H1 (cell line): ENCODE results near the gene NRM. TPM values are rescaled to one million over a fixed set of nuclear protein-coding genes. Genes with fewer than 3 reads are reported as not detected.

Source experiments
- ASH2L ChIP-seq: fragments of 200-600, 300-600 bp; sonication (generic); IDR thresholded peaks from one replicate; pipeline ENCODE4 v1.7.1; 2017; ENCODE audit warnings: low read length
- ATF2 ChIP-seq: IDR thresholded peaks from 2 replicates; pipeline ENCODE4 v1.6.1; 2012; ENCODE audit warnings: low read length, inconsistent platforms
- BRCA1 ChIP-seq: IDR thresholded peaks from 2 replicates; pipeline ENCODE4 v1.6.1; 2012; ENCODE audit warnings: low read depth, low read length, improper control_type of control experiment
- POLR2A ChIP-seq, 2 experiments: IDR thresholded peaks; 1 replicate in 1 of 2; 2 replicates in 1 of 2; pipeline ENCODE4 v1.6.1; 2011; ENCODE audit warnings: low read depth in 2 of 2, low read length in 2 of 2, mild to moderate bottlenecking in 2 of 2; ENCODE audit errors: control extremely low read depth in 1 of 2
- RXRA ChIP-seq: IDR thresholded peaks from 2 replicates; pipeline ENCODE4 v1.6.1; 2011; ENCODE audit warnings: low read depth, mild to moderate bottlenecking, low read length, moderate library complexity; ENCODE audit not compliant: insufficient read depth
- SIN3A ChIP-seq, 2 experiments: IDR thresholded peaks in 1 of 2; conservative IDR thresholded peaks in 1 of 2; 2 replicates each; pipeline ENCODE4 v1.6.1; 2011 to 2012; ENCODE audit warnings: low read length in 2 of 2, improper control_type of control experiment in 1 of 2, low read depth in 1 of 2, mild to moderate bottlenecking in 1 of 2
- polyA plus RNA-seq, 7 experiments: library from polyadenylated mRNA; depleted of rRNA in 3 of 7; stranded (reverse) in 5 of 7; unstranded in 2 of 7; fragments of >200 nt in 5 of 7; fragments of 200-250 nt in 2 of 7; gene quantifications; 1 replicate in 5 of 7; 2 replicates in 1 of 7; 4 replicates in 1 of 7; pipeline versions ENCODE4 v1.2.1 to v1.2.3, GENCODE V29; 2011 to 2013; ENCODE audit warnings: missing spikeins in 2 of 7, mixed read lengths in 2 of 7
- total RNA-seq: library from RNA; stranded (reverse); fragmentation: NEBNext Ultra II Directional; extraction: Animal tissue kit (Norgen Biotek cat#: 25700); gene quantifications from 2 replicates; pipeline ENCODE4 v1.2.1, GENCODE V29; 2021
- TF ChIP-seq, protein P1 (sequence below): fragments of 300-600 bp; sonication (generic); IDR thresholded peaks from 2 replicates; pipeline ENCODE4 v1.7.1; 2012; ENCODE audit warnings: low read length, moderate library complexity, mild to moderate bottlenecking, inconsistent platforms; ENCODE audit not compliant: insufficient replicate concordance
- TF ChIP-seq, protein P2 (sequence below): IDR thresholded peaks from 2 replicates; pipeline ENCODE4 v1.6.1; 2012; ENCODE audit warnings: inconsistent platforms

Gene NRM
- total and polyA plus RNA-seq, 2 of the 8 experiments (the other 6 are each of a cell fraction or from before 2014, with no cell fraction given) = 27.3 to 50.4 TPM

DNA sequence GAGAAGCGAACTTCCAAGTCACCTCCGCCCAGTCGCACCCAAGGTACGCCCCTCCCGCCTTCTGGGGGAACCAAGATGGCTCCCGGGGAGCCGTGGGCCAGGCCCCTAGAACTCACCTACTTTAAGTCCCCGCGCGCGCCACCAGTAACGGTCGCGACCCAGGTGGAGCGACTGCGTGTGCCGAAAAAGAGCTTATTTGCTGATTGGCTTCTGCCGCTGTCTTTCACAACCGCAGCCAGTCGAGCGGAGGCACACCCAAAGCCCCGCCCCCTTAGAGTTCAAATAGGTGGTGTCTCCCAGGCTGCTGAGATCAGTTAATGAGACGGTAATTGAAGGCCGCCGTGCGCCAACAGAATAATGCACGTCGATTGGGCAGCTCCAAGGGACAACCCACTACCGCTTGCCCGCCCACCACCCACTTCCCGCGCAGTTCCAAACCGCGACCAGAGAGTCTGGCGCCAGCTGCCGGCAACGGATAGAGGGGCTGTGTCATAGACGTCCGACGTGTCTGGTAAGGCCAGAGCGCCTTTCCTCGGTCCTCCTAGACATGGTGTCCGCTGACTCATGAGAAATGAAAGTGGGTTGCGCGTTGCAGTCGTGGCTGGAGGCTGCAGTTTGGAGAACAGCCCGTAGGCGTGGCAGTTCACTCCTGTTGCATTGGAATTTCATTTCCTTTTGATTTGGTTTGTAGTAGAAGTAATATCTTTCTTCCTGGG, 26.5 kb upstream of the NRM start, which contains the start of gene MDC1 (continued):
- TF ChIP-seq, protein P1, sequence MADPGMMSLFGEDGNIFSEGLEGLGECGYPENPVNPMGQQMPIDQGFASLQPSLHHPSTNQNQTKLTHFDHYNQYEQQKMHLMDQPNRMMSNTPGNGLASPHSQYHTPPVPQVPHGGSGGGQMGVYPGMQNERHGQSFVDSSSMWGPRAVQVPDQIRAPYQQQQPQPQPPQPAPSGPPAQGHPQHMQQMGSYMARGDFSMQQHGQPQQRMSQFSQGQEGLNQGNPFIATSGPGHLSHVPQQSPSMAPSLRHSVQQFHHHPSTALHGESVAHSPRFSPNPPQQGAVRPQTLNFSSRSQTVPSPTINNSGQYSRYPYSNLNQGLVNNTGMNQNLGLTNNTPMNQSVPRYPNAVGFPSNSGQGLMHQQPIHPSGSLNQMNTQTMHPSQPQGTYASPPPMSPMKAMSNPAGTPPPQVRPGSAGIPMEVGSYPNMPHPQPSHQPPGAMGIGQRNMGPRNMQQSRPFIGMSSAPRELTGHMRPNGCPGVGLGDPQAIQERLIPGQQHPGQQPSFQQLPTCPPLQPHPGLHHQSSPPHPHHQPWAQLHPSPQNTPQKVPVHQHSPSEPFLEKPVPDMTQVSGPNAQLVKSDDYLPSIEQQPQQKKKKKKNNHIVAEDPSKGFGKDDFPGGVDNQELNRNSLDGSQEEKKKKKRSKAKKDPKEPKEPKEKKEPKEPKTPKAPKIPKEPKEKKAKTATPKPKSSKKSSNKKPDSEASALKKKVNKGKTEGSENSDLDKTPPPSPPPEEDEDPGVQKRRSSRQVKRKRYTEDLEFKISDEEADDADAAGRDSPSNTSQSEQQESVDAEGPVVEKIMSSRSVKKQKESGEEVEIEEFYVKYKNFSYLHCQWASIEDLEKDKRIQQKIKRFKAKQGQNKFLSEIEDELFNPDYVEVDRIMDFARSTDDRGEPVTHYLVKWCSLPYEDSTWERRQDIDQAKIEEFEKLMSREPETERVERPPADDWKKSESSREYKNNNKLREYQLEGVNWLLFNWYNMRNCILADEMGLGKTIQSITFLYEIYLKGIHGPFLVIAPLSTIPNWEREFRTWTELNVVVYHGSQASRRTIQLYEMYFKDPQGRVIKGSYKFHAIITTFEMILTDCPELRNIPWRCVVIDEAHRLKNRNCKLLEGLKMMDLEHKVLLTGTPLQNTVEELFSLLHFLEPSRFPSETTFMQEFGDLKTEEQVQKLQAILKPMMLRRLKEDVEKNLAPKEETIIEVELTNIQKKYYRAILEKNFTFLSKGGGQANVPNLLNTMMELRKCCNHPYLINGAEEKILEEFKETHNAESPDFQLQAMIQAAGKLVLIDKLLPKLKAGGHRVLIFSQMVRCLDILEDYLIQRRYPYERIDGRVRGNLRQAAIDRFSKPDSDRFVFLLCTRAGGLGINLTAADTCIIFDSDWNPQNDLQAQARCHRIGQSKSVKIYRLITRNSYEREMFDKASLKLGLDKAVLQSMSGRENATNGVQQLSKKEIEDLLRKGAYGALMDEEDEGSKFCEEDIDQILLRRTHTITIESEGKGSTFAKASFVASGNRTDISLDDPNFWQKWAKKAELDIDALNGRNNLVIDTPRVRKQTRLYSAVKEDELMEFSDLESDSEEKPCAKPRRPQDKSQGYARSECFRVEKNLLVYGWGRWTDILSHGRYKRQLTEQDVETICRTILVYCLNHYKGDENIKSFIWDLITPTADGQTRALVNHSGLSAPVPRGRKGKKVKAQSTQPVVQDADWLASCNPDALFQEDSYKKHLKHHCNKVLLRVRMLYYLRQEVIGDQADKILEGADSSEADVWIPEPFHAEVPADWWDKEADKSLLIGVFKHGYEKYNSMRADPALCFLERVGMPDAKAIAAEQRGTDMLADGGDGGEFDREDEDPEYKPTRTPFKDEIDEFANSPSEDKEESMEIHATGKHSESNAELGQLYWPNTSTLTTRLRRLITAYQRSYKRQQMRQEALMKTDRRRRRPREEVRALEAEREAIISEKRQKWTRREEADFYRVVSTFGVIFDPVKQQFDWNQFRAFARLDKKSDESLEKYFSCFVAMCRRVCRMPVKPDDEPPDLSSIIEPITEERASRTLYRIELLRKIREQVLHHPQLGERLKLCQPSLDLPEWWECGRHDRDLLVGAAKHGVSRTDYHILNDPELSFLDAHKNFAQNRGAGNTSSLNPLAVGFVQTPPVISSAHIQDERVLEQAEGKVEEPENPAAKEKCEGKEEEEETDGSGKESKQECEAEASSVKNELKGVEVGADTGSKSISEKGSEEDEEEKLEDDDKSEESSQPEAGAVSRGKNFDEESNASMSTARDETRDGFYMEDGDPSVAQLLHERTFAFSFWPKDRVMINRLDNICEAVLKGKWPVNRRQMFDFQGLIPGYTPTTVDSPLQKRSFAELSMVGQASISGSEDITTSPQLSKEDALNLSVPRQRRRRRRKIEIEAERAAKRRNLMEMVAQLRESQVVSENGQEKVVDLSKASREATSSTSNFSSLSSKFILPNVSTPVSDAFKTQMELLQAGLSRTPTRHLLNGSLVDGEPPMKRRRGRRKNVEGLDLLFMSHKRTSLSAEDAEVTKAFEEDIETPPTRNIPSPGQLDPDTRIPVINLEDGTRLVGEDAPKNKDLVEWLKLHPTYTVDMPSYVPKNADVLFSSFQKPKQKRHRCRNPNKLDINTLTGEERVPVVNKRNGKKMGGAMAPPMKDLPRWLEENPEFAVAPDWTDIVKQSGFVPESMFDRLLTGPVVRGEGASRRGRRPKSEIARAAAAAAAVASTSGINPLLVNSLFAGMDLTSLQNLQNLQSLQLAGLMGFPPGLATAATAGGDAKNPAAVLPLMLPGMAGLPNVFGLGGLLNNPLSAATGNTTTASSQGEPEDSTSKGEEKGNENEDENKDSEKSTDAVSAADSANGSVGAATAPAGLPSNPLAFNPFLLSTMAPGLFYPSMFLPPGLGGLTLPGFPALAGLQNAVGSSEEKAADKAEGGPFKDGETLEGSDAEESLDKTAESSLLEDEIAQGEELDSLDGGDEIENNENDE = no peak
- TF ChIP-seq BRCA1 (0 out of 2 replicates have a peak, but pooled peaks have one; percentile 12), RXRA (0 out of 2 replicates have a peak, but pooled peaks have one; percentile 56), POLR2A (IDR thresholded peaks at IDR 0.05; ENCODE audit: control extremely low read depth in 1 of 2, low read depth in 2 of 2, low read length in 2 of 2) (peak; percentile 90 to 97), ATF2 (peak; percentile 86), SIN3A (conservative IDR thresholded peaks at IDR 0.05 in 1 of 2, IDR thresholded peaks at IDR 0.05 in 1 of 2; ENCODE audit: low read depth in 1 of 2, low read length in 2 of 2) (peak; percentile 93 to 95; a peak in 3 of 4 replicates), ASH2L (peak; percentile 60)
- TF ChIP-seq, protein P2, sequence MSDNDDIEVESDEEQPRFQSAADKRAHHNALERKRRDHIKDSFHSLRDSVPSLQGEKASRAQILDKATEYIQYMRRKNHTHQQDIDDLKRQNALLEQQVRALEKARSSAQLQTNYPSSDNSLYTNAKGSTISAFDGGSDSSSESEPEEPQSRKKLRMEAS = peak; percentile 68
